T-helper 1 cell (primary cell): ENCODE measurements around the gene CDCA7L.

Source experiments
- DNase-seq, 5 donors: peaks; one replicate each; pipeline ENCODE4 v3.0.0-alpha.2; 2012 to 2020
- total RNA-seq, 4 donors: gene quantifications; one replicate each; lab custom pipeline; 2026; lab: John Stamatoyannopoulos, UW

Gene CDCA7L, protein sequence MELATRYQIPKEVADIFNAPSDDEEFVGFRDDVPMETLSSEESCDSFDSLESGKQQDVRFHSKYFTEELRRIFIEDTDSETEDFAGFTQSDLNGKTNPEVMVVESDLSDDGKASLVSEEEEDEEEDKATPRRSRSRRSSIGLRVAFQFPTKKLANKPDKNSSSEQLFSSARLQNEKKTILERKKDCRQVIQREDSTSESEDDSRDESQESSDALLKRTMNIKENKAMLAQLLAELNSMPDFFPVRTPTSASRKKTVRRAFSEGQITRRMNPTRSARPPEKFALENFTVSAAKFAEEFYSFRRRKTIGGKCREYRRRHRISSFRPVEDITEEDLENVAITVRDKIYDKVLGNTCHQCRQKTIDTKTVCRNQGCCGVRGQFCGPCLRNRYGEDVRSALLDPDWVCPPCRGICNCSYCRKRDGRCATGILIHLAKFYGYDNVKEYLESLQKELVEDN
- 7.1 to 20.9 (median 13.0) reads per million in 4 donors for total RNA-seq

DNA sequence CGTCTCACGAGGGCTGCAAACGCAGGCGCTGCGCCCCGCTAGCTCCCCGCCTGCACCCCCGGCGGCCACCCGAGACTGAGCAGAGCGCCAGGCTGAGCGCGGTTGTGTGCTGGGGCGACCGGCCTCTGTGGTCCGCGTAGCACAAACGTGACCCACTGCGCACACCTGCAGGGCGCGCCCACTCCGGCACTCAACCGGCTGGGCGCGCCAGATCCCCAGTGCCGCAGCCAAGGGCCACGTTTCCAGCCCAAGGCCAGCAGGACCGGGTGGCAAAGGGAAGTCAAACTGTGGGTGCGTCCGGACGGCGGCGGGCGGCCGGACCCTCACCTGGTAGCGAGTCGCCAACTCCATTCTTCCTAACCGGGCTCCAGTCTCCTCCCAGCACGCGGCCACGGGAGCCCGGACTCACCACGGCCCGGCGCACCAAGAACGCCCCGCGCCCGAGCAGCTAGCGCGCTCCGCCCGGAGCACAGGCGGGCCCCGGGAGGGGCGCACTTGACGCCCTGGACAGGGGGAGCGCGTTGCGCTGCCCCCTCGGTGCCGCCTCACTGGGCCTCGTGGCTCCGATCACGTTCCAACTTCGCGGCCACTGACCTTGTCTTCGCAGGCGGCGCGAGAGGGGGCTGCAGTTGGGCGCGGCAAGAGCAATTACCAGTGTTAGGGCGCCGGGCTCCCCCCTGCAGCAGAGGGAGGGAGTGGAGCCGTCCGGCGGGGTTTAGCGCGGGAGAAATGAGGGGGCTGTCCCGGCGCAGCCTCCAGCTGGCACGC lies at the start of gene CDCA7L:
Gene CDCA7L (minus strand): TSS at position 446 of the 768 bp plus-strand sequence. CDS start 95 bp downstream, at position 351.
- DNase-seq, result peak in 4 of 5 donors; percentile 14 to 80 (median 22)

DNA sequence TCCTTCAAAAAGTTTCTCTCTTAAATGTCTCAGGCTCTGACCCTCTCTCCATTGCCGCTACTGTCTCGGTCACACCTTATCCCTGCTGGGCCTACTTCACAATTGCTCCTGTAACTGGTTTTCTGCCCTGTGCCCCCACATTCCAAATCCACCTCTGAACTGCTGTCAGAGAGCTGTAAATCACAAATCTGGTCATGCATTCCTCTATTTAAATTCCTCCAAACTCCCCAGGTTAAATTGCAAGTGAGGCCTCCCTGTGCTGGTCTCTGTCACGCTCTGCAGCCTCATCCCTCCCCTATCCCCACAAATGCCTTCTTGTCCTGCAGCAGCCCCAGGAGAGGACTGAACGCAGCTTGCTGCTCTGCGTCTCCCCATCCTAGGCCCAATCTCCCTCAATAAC lies 40.4 kb upstream of the CDCA7L start:
- DNase-seq, result no peak

DNA sequence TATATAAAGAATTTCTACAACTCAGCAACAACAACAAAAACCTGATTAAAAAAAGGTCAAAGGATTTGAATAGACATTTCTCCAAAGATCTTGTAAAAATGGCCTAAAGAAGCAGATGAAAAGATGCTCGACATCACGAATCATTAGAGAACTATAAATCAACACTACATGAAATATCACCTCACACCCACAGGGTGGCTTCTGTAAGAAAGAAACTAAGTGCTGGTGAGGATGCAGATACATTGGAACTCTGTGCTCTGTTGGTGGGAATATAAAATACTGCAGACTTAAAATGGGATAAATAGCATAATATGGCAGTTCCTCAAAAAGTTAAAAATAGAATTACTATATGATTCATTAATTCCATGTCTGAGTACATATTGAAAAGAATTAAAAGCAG lies 38.3 kb upstream of the CDCA7L start:
- DNase-seq, result no peak

- DNase-seq, result no peak
Observed at GRCh38 chr7:21983056-21983455, 37.4 kb upstream of the CDCA7L start.

DNA sequence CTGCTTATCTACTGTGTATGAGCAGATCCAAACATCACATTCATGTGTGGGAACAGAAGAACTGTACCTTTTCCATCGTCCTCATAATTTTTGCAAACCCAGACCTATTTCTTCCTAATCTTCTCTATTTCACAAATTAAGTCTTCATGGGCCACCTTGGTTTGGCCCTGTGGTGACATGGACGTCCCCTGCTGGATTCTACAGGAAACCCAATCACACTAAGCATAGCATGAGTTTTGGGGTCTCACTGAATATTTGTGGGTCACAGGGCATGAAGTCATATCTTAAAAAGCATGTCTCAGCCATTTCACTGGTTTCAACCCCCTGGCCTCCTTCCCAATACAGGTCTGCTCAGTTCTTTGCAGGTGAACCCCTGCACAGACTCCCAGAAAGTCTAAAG lies 35.8 kb upstream of the CDCA7L start:
- DNase-seq, result no peak

- no peak for DNase-seq
Observed at GRCh38 chr7:21980926-21981500, 35.3 kb upstream of the CDCA7L start.

DNA sequence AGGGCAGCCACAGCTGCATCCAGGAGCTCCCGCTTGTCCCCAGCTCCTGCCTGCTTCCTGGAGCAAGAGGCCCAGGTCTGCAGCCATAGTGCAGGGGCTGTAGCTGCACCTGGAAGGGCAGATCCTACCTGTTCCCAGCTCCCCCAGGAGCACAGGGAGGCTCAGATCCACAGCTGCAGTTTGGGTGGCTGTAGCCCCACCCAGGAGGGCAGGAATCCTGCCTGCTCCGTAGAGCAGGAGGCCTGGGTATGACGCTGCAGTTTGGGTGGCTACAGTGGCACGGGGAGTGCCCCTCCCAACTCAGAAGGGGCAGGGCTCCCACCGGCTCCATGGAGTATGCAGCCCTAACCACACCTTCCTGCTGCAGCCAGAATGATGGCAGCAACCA lies 26.7 kb upstream of the CDCA7L start:
- DNase-seq, result no peak

GRCh38 chr7:21971780-21972396 lies 26.2 kb upstream of the CDCA7L start:
- DNase-seq, result no peak

- DNase-seq, result no peak
Observed at GRCh38 chr7:21969822-21970221, 24.1 kb upstream of the CDCA7L start.

GRCh38 chr7:21967598-21968003 lies 21.9 kb upstream of the CDCA7L start:
- peak in 1 of 5 donors; percentile 10 for DNase-seq

DNA sequence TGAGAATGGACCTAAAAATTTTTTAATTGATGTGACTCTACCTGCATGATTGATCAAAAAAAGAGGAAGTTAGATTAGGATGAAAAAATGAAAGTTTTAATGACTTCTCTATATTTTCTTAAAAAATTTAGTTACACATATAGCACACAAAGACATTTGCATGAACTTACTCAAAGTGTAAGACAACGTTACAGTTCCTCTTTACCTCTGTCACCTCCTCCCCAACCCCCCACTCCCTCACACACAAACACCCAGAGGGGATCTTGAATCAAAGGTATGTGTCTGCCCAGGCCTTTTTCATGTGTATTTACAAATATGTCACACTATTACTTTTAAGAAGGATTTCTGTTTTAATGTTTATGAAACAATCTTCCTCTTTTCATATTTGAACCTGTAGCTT lies 20.6 kb upstream of the CDCA7L start:
- no peak for DNase-seq

- DNase-seq, result no peak
Observed at GRCh38 chr7:21965291-21965690, 19.6 kb upstream of the CDCA7L start.

GRCh38 chr7:21962677-21963076 lies 17.0 kb upstream of the CDCA7L start:
- DNase-seq, result no peak

- no peak for DNase-seq
Observed at GRCh38 chr7:21960922-21961321, 15.2 kb upstream of the CDCA7L start.

- no peak for DNase-seq
Observed at GRCh38 chr7:21959387-21959776, 13.7 kb upstream of the CDCA7L start.

DNA sequence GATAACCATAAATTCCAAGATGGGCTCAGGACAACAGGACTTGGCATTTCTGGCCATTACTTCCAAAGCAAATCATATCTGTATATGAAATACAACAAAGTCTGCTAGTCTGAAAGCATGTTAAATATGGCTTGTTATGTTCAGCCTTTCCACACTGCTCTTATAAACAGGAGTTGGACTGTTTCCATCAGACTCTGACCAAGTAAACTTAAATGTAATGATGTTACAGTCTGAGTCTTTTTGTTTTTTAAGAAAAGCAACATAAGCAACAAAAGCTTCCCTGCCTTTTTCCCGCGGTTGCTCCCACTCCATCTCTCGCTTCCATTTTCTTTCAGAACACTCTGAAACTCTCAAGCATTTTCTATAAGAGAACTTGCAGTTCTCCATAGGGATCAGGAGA lies 8.1 kb upstream of the CDCA7L start:
- DNase-seq, result no peak

- DNase-seq, result no peak
Observed at GRCh38 chr7:21948887-21949540, 3.3 kb upstream of the CDCA7L start.

GRCh38 chr7:21948364-21948763 lies 2.7 kb upstream of the CDCA7L start:
- DNase-seq, result no peak

GRCh38 chr7:21947946-21948345 lies 2.2 kb upstream of the CDCA7L start:
- no peak for DNase-seq

DNA sequence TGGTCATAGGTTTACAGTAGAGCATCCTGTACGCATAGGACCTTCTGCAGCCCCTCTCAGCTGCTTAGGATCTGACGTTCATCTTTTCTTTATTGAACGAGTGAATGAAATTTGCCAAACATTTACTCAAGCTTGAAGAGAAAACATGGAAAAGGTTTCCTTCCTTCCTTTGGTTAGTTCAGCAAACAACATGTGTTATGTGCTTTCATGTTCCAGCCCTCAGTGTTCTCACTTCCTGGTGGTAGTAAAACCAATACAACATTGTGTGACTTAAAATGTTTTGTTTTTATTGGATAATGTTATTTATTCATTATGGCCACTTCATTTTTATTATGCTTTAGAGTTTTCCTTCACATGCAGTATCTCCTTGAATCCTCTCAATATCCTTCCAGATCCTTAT lies 1.4 kb upstream of the CDCA7L start:
- DNase-seq, result no peak

GRCh38 chr7:21946222-21946709 lies 567 bp upstream of the CDCA7L start:
- no peak for DNase-seq
